Endothelial cell of umbilical vein (primary cell): Measurements from ENCODE around the gene RAB8A. TPM values are rescaled to one million over a fixed set of nuclear protein-coding genes. Genes with fewer than 3 reads are reported as not detected.

Experiments used
- BruUV-seq: library from RNA; stranded (reverse); fragments of 400-500 nt; replicated peaks from 2 replicates; lab custom pipeline; 2021; lab: Mats Ljungman, UMichigan
- CTCF ChIA-PET: fragments of 300-600, 350-600 bp; sonication (Branson Sonifier 250); formaldehyde crosslinking; loops from one replicate; lab custom pipeline; 2021; ENCODE audit warnings: antibody characterized with exemption, inconsistent platforms; lab: Charles Lee
- POLR2A ChIA-PET: fragments of 300-600, 350-600 bp; sonication (Branson Sonifier 250); formaldehyde crosslinking; loops from one replicate; lab custom pipeline; 2021; ENCODE audit warnings: antibody characterized with exemption, inconsistent platforms; lab: Charles Lee
- DNase-seq: peaks from one replicate; pipeline ENCODE4 v3.0.0-alpha.2; 2011; ENCODE audit warnings: low read depth, low spot score
- FAIRE-seq: peaks from 2 replicates; lab custom pipeline; 2011; peaks lifted over from hg19 to GRCh38; lab: Jason Lieb, UNC
- H2AFZ ChIP-seq: 2 replicates; pipeline ENCODE4 v1.6.0; 2012; ENCODE audit warnings: low read depth, low read length, control low read depth, inconsistent platforms
- H3K27ac ChIP-seq: 2 replicates; pipeline ENCODE4 v1.5.1; 2011; ENCODE audit warnings: low read depth, mild to moderate bottlenecking, control low read depth, low read length, moderate library complexity; ENCODE audit not compliant: insufficient read depth
- H3K27me3 ChIP-seq, 2 experiments: 2 replicates each; pipeline versions ENCODE4 v1.6.0 to v1.6.1; 2011; ENCODE audit warnings: low read length in 2 of 2, mixed read lengths in 1 of 2; ENCODE audit not compliant: control insufficient read depth in 2 of 2, insufficient read depth in 2 of 2
- H3K36me3 ChIP-seq, 2 experiments: 2 replicates in 1 of 2; 3 replicates in 1 of 2; pipeline ENCODE4 v1.5.1; 2011; ENCODE audit warnings: low read length in 2 of 2, mild to moderate bottlenecking in 1 of 2, moderate library complexity in 1 of 2; ENCODE audit not compliant: control insufficient read depth in 2 of 2, insufficient read depth in 2 of 2; ENCODE audit errors: extremely low read depth in 1 of 2
- H3K4me1 ChIP-seq: 3 replicates; pipeline ENCODE4 v1.5.1; 2011; ENCODE audit warnings: mild to moderate bottlenecking, low read length; ENCODE audit not compliant: control insufficient read depth, insufficient read depth; ENCODE audit errors: extremely low read depth
- H3K4me2 ChIP-seq: 2 replicates; pipeline ENCODE4 v1.6.1; 2011; ENCODE audit warnings: low read length, control low read depth, mixed read lengths; ENCODE audit not compliant: insufficient read depth
- H3K4me3 ChIP-seq, 3 experiments: fragments of 200-600 bp in 1 of 3; sonication (generic), shearing (Covaris generic) in 1 of 3; replicated peaks in 1 of 3; 2 replicates each; pipeline ENCODE4 v1.5.1; 2011 to 2016; ENCODE audit warnings: control low read depth in 3 of 3, low read length in 3 of 3, mild to moderate bottlenecking in 2 of 3, inconsistent platforms in 1 of 3, low read depth in 1 of 3, moderate library complexity in 1 of 3; ENCODE audit not compliant: insufficient read depth in 1 of 3
- H3K79me2 ChIP-seq: 2 replicates; pipeline ENCODE4 v1.6.0; 2012; ENCODE audit warnings: low read length, inconsistent platforms; ENCODE audit not compliant: control insufficient read depth, insufficient read depth
- H3K9ac ChIP-seq: replicated peaks from 2 replicates; pipeline ENCODE3; 2011; ENCODE audit warnings: low read length, control low read depth; ENCODE audit not compliant: insufficient read depth; ENCODE audit errors: extremely low read depth
- H3K9me1 ChIP-seq: replicated peaks from 3 replicates; pipeline ENCODE4 v1.6.0; 2011; ENCODE audit warnings: mild to moderate bottlenecking, low read length; ENCODE audit not compliant: control insufficient read depth, insufficient read depth; ENCODE audit errors: extremely low read depth
- H3K9me3 ChIP-seq: replicated peaks from 2 replicates; pipeline ENCODE4 v1.5.1; 2012; ENCODE audit warnings: low read length, inconsistent platforms; ENCODE audit not compliant: control insufficient read depth, insufficient read depth
- H4K20me1 ChIP-seq: replicated peaks from 2 replicates; pipeline ENCODE3; 2011; ENCODE audit warnings: mild to moderate bottlenecking, low read length; ENCODE audit not compliant: control insufficient read depth, insufficient read depth; ENCODE audit errors: extremely low read depth
- CTCF ChIP-seq, 2 donors: IDR thresholded peaks; 1 replicate in 1 of 2; 2 replicates in 1 of 2; pipeline ENCODE4 v1.5.1; 2011; ENCODE audit warnings: low read length in 2 of 2, mild to moderate bottlenecking in 2 of 2, moderate library complexity in 2 of 2, control low read depth in 1 of 2, inconsistent platforms in 1 of 2, low read depth in 1 of 2; ENCODE audit not compliant: insufficient read depth in 1 of 2; ENCODE audit errors: extremely low read depth in 1 of 2
- EZH2 ChIP-seq: IDR thresholded peaks from 2 replicates; pipeline ENCODE4 v1.6.1; 2012; ENCODE audit warnings: borderline replicate concordance, low read depth, mild to moderate bottlenecking, moderate library complexity, low read length, inconsistent platforms; ENCODE audit not compliant: severe bottlenecking
- FOS ChIP-seq: IDR thresholded peaks from 2 replicates; pipeline ENCODE4 v1.6.1; 2011; ENCODE audit warnings: mild to moderate bottlenecking, low read length, moderate library complexity, borderline replicate concordance; ENCODE audit not compliant: insufficient read depth
- GATA2 ChIP-seq: IDR thresholded peaks from 2 replicates; pipeline ENCODE4 v1.7.0; 2011; ENCODE audit warnings: low read depth, mild to moderate bottlenecking, moderate library complexity, mixed read lengths, low read length; ENCODE audit not compliant: insufficient read length, insufficient read depth
- JUN ChIP-seq: IDR thresholded peaks from 2 replicates; pipeline ENCODE4 v1.6.1; 2011; ENCODE audit warnings: borderline replicate concordance, low read depth; ENCODE audit not compliant: insufficient read length, insufficient read depth
- MAX ChIP-seq: IDR thresholded peaks from 2 replicates; pipeline ENCODE4 v1.6.1; 2011; ENCODE audit not compliant: insufficient read depth, insufficient read length
- MYC ChIP-seq: IDR thresholded peaks from one replicate; pipeline ENCODE4 v1.6.1; 2011; ENCODE audit warnings: mild to moderate bottlenecking, low read depth, low read length
- POLR2A ChIP-seq: IDR thresholded peaks from 2 replicates; pipeline ENCODE4 v1.6.1; 2012; ENCODE audit warnings: low read depth, mild to moderate bottlenecking, control low read depth, low read length
- POLR2AphosphoS5 ChIP-seq: IDR thresholded peaks from 2 replicates; pipeline ENCODE4 v1.6.1; 2012; ENCODE audit warnings: low read depth, mild to moderate bottlenecking, control low read depth, low read length, moderate library complexity; ENCODE audit not compliant: insufficient read depth
- dilution Hi-C: fragments of 300-500 bp; cut with MboI; formaldehyde crosslinking; loops from one replicate; pipeline ENCODE4 v1.15.0; 2019; ENCODE audit warnings: low sequenced_read_pairs; ENCODE audit not compliant: extremely low pct_ligation_motif_present
- intact Hi-C: fragments of 100-400 bp; cut with micrococcal nuclease; formaldehyde crosslinking; loops from one replicate; pipeline ENCODE4 v1.10.0; 2022
- polyA plus RNA-seq, 4 experiments: library from polyadenylated mRNA; depleted of rRNA in 3 of 4; stranded (reverse) in 3 of 4; unstranded in 1 of 4; fragments of >200 nt; gene quantifications; 2 replicates each; pipeline versions ENCODE4 v1.2.1 to v1.2.3, GENCODE V29; 2011 to 2012; ENCODE audit warnings: missing spikeins in 1 of 4
- total RNA-seq: library from RNA; stranded (reverse); gene quantifications from 2 replicates; pipeline ENCODE4 v1.2.3, GENCODE V29; 2021

Gene RAB8A
- total and polyA plus RNA-seq, 2 donors (not counting 3 experiments of a cell fraction or from before 2014, with no cell fraction given): 81.5 to 107 TPM

GRCh38 chr19:16148443-16149229 is 36.9 kb downstream of the RAB8A start:
- Histone ChIP-seq H4K20me1 (no peaks in the 10 kb centered on the region), H3K36me3 (no peaks in the 10 kb centered on the region), H3K79me2 (no peaks in the 10 kb centered on the region), H3K4me2 (no peak overlapping the region), H3K27ac (no peak overlapping the region), H3K4me3 (no peak overlapping the region), H3K4me1 (no peaks in the 10 kb centered on the region), H3K27me3 (peaks cover 0 to 2% of the 10 kb centered on the region in 2 experiments), H3K9me3 (no peaks in the 10 kb centered on the region), H3K9ac (no peak overlapping the region), H2AFZ (no peak overlapping the region), H3K9me1 (no peaks in the 10 kb centered on the region)
- CTCF ChIA-PET: no interaction called here
- FAIRE-seq (no peak), DNase-seq (no peak)
- dilution Hi-C loops (no loop called here), intact Hi-C loops (no loop called here)
- POLR2A ChIA-PET: no interaction called here
- BruUV-seq: no TSS peak
- no peak for TF ChIP-seq MAX

GRCh38 chr19:16153582-16154336 is 42.1 kb downstream of the RAB8A start:
- no peaks in the 10 kb centered on the region for H3K4me1 ChIP-seq
- DNase-seq: no peak
- H3K27ac ChIP-seq: no peak overlapping the region
- H3K4me2 ChIP-seq: no peak overlapping the region
- H4K20me1 ChIP-seq: no peaks in the 10 kb centered on the region
- no peak for FAIRE-seq
- intact Hi-C loops: no loop called here
- H3K4me3 ChIP-seq: no peak overlapping the region
- POLR2A ChIA-PET: no interaction called here
- no peak for TF ChIP-seq POLR2A
- TF ChIP-seq GATA2: no peak
- no peak for TF ChIP-seq FOS
- TF ChIP-seq CTCF (IDR thresholded peaks at IDR 0.05; ENCODE audit: extremely low read depth in 1 of 2, insufficient read depth in 1 of 2, low read depth in 1 of 2, low read length in 2 of 2): no peak
- TF ChIP-seq EZH2: no peak
- no peak for TF ChIP-seq JUN
- TF ChIP-seq POLR2AphosphoS5: no peak
- TF ChIP-seq MYC: no peak
- TF ChIP-seq MAX: no peak
- no peak overlapping the region for H2AFZ ChIP-seq
- H3K27me3 ChIP-seq: no peaks in the 10 kb centered on the region
- dilution Hi-C loops: no loop called here
- H3K9me3 ChIP-seq: no peaks in the 10 kb centered on the region
- H3K36me3 ChIP-seq: no peaks in the 10 kb centered on the region
- CTCF ChIA-PET: no interaction called here
- BruUV-seq: no TSS peak
- no peak overlapping the region for H3K9ac ChIP-seq
- no peaks in the 10 kb centered on the region for H3K79me2 ChIP-seq
- H3K9me1 ChIP-seq: no peaks in the 10 kb centered on the region
